T follicular helper cell (primary cell): ENCODE measurements around the gene KDM5B.
"Not testable (repeated sequence)": the region's sequence is repeated elsewhere in the genome, so short reads cannot be mapped to it uniquely, and the experiment has no call there.

Source experiments
- DNase-seq: peaks from one replicate; pipeline ENCODE4 v3.0.0-alpha.2; 2020; ENCODE audit warnings: low read depth
- total RNA-seq, 2 experiments: gene quantifications; one replicate each; lab custom pipeline; 2026; lab: John Stamatoyannopoulos, UW

The KDM5B gene
- 109 to 111 reads per million in 2 experiments for total RNA-seq

- peak; percentile 52 for DNase-seq
Measured at GRCh38 chr1:202807926-202808757, at the start of gene KDM5B. Gene KDM5B, minus strand, starts transcription at chr1:202808421. Its CDS starts 116 bp downstream, at chr1:202808305.

GRCh38 chr1:202857136-202857610 is 49.0 kb upstream of the KDM5B start:
- no peak for DNase-seq

- DNase-seq = no peak
Measured at GRCh38 chr1:202856014-202856413, 47.8 kb upstream of the KDM5B start.

- no peak for DNase-seq
Measured at GRCh38 chr1:202854787-202855186, 46.6 kb upstream of the KDM5B start.

GRCh38 chr1:202852163-202852904 is 44.1 kb upstream of the KDM5B start:
- no peak for DNase-seq

- DNase-seq = no peak
Measured at GRCh38 chr1:202850593-202851362, 42.6 kb upstream of the KDM5B start.

- DNase-seq = no peak
Measured at GRCh38 chr1:202848191-202848542, 39.9 kb upstream of the KDM5B start.

GRCh38 chr1:202844935-202845334 is 36.7 kb upstream of the KDM5B start:
- DNase-seq = no peak

- DNase-seq = no peak
Measured at GRCh38 chr1:202844259-202844658, 36.0 kb upstream of the KDM5B start.

GRCh38 chr1:202843081-202843480 is 34.9 kb upstream of the KDM5B start:
- no peak for DNase-seq

- DNase-seq = no peak
Measured at GRCh38 chr1:202837746-202838262, 29.6 kb upstream of the KDM5B start.

- no peak for DNase-seq
Measured at GRCh38 chr1:202836623-202837403, 28.6 kb upstream of the KDM5B start.

- no peak for DNase-seq
Measured at GRCh38 chr1:202835548-202836072, 27.4 kb upstream of the KDM5B start.

- DNase-seq = no peak
Measured at GRCh38 chr1:202834771-202835547, 26.7 kb upstream of the KDM5B start.

GRCh38 chr1:202831906-202832305 is 23.7 kb upstream of the KDM5B start:
- no peak for DNase-seq

- not testable (repeated sequence) for DNase-seq
Measured at GRCh38 chr1:202829223-202829622, 21.0 kb upstream of the KDM5B start.

GRCh38 chr1:202825748-202826147 is 17.5 kb upstream of the KDM5B start:
- no peak for DNase-seq

- DNase-seq = no peak
Measured at GRCh38 chr1:202821467-202821866, 13.2 kb upstream of the KDM5B start.

GRCh38 chr1:202818819-202819218 is 10.6 kb upstream of the KDM5B start:
- no peak for DNase-seq

GRCh38 chr1:202815120-202815519 is 6.9 kb upstream of the KDM5B start:
- no peak for DNase-seq
